Ishikawa (cell line): ENCODE results near the gene PRM2.

Source experiments
- EGR1 ChIP-seq: IDR thresholded peaks from 2 replicates; pipeline ENCODE4 v1.6.1; 2012
- RAD21 ChIP-seq: IDR thresholded peaks from 2 replicates; pipeline ENCODE4 v1.6.1; 2012; ENCODE audit warnings: low read depth
- REST ChIP-seq: IDR thresholded peaks from 2 replicates; pipeline ENCODE4 v1.6.1; 2012; ENCODE audit warnings: low read depth, mild to moderate bottlenecking
- TAF1 ChIP-seq: IDR thresholded peaks from 2 replicates; pipeline ENCODE4 v1.6.1; 2012; ENCODE audit warnings: low read depth, mild to moderate bottlenecking
- TEAD4 ChIP-seq: IDR thresholded peaks from 2 replicates; pipeline ENCODE4 v1.6.1; 2012
- ZBTB7A ChIP-seq: IDR thresholded peaks from 2 replicates; pipeline ENCODE4 v1.6.1; 2012; ENCODE audit warnings: low read depth

GRCh38 chr16:11256661-11257130 lies 19.6 kb downstream of the PRM2 start:
- TF ChIP-seq TAF1 (no peak), EGR1 (no peak), ZBTB7A (peak; percentile 66; the same call in 1 of the 2 replicates), RAD21 (no peak), REST (no peak), TEAD4 (no peak)
